ENCODE data around the gene SLFNL1.

DNA sequence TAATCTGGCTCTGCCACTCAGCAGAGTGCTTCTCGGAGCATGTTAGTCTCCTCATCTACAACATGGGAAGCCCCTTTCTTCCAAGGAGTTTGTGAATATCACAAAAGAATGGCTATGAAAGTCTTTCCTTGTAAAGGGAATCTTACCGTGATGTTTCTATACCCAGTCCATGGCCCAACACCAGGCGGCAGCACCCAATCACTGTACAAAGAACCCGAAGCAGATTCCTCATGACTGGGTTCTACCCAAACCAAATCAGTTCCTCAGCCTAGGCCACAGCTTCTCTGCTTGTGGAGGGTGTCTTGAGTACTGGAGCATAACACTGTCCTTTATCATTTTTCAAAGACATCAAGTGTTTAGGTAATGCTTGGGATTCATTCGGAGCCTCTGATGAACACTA, 16.6 kb upstream of the SLFNL1 start:
- TF ChIP-seq, protein P1, sequence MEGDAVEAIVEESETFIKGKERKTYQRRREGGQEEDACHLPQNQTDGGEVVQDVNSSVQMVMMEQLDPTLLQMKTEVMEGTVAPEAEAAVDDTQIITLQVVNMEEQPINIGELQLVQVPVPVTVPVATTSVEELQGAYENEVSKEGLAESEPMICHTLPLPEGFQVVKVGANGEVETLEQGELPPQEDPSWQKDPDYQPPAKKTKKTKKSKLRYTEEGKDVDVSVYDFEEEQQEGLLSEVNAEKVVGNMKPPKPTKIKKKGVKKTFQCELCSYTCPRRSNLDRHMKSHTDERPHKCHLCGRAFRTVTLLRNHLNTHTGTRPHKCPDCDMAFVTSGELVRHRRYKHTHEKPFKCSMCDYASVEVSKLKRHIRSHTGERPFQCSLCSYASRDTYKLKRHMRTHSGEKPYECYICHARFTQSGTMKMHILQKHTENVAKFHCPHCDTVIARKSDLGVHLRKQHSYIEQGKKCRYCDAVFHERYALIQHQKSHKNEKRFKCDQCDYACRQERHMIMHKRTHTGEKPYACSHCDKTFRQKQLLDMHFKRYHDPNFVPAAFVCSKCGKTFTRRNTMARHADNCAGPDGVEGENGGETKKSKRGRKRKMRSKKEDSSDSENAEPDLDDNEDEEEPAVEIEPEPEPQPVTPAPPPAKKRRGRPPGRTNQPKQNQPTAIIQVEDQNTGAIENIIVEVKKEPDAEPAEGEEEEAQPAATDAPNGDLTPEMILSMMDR (IDR thresholded peaks at IDR 0.05; ENCODE audit: insufficient read depth, low read depth, low read length), result no peak
- no peak for TF ChIP-seq EZH2 (IDR thresholded peaks at IDR 0.05; ENCODE audit: insufficient read depth, low read length)

All from astrocyte (in vitro differentiated cells and primary cell).